ENCODE results near the gene ITPKB. TPM values are rescaled to one million over a fixed set of nuclear protein-coding genes. Genes with fewer than 3 reads are reported as not detected.
"Not testable (repeated sequence)": the region's sequence is repeated elsewhere in the genome, so short reads cannot be mapped to it uniquely, and the experiment has no call there.

Gene ITPKB
- 1.4 TPM in 2 replicates for total RNA-seq (2014; rRNA removed; shearing (Covaris generic))
- 1.3 and 1.6 TPM in 2 replicates for polyA plus RNA-seq (2014; cell fraction: nucleus; rRNA removed)

- DNase-seq (ENCODE audit: extremely low read depth, low read depth): no peak
Measured at GRCh38 chr1:226738995-226739695, at the start of gene ITPKB. ITPKB (minus strand) TSS chr1:226739282; CDS start chr1:226737458, 1,824 bp downstream.

GRCh38 chr1:226787638-226788037 is 48.6 kb upstream of the ITPKB start:
- DNase-seq (ENCODE audit: extremely low read depth, low read depth): no peak

GRCh38 chr1:226787071-226787470 is 48.0 kb upstream of the ITPKB start:
- DNase-seq (ENCODE audit: extremely low read depth, low read depth): no peak

GRCh38 chr1:226786550-226786949 is 47.5 kb upstream of the ITPKB start:
- no peak for DNase-seq (ENCODE audit: extremely low read depth, low read depth)

GRCh38 chr1:226785805-226786204 is 46.7 kb upstream of the ITPKB start:
- no peak for DNase-seq (ENCODE audit: extremely low read depth, low read depth)

- no peak for DNase-seq (ENCODE audit: extremely low read depth, low read depth)
Measured at GRCh38 chr1:226784081-226785049, 45.3 kb upstream of the ITPKB start.

- DNase-seq (ENCODE audit: extremely low read depth, low read depth): no peak
Measured at GRCh38 chr1:226782845-226783601, 43.9 kb upstream of the ITPKB start.

GRCh38 chr1:226781937-226782609 is 43.0 kb upstream of the ITPKB start:
- no peak for DNase-seq (ENCODE audit: extremely low read depth, low read depth)

- no peak for DNase-seq (ENCODE audit: extremely low read depth, low read depth)
Measured at GRCh38 chr1:226779561-226779960, 40.5 kb upstream of the ITPKB start.

- DNase-seq (ENCODE audit: extremely low read depth, low read depth): no peak
Measured at GRCh38 chr1:226778657-226779058, 39.6 kb upstream of the ITPKB start.

GRCh38 chr1:226776975-226777374 is 37.9 kb upstream of the ITPKB start:
- no peak for DNase-seq (ENCODE audit: extremely low read depth, low read depth)

- DNase-seq (ENCODE audit: extremely low read depth, low read depth): no peak
Measured at GRCh38 chr1:226776066-226776465, 37.0 kb upstream of the ITPKB start.

GRCh38 chr1:226772446-226773139 is 33.5 kb upstream of the ITPKB start:
- DNase-seq (ENCODE audit: extremely low read depth, low read depth): no peak

- DNase-seq (ENCODE audit: extremely low read depth, low read depth): not testable (repeated sequence)
Measured at GRCh38 chr1:226767170-226767569, 28.1 kb upstream of the ITPKB start.

- DNase-seq (ENCODE audit: extremely low read depth, low read depth): no peak
Measured at GRCh38 chr1:226766565-226766964, 27.5 kb upstream of the ITPKB start.

GRCh38 chr1:226764533-226764932 is 25.5 kb upstream of the ITPKB start:
- DNase-seq (ENCODE audit: extremely low read depth, low read depth): no peak

GRCh38 chr1:226763905-226764264 is 24.8 kb upstream of the ITPKB start:
- DNase-seq (ENCODE audit: extremely low read depth, low read depth): no peak

GRCh38 chr1:226762988-226763904 is 24.2 kb upstream of the ITPKB start:
- no peak for DNase-seq (ENCODE audit: extremely low read depth, low read depth)

- no peak for DNase-seq (ENCODE audit: extremely low read depth, low read depth)
Measured at GRCh38 chr1:226762055-226762454, 23.0 kb upstream of the ITPKB start.

Data from NCI-H460 (cell line).